Measurements from ENCODE around the gene SHOC2.

- TF ChIP-seq, protein P1, sequence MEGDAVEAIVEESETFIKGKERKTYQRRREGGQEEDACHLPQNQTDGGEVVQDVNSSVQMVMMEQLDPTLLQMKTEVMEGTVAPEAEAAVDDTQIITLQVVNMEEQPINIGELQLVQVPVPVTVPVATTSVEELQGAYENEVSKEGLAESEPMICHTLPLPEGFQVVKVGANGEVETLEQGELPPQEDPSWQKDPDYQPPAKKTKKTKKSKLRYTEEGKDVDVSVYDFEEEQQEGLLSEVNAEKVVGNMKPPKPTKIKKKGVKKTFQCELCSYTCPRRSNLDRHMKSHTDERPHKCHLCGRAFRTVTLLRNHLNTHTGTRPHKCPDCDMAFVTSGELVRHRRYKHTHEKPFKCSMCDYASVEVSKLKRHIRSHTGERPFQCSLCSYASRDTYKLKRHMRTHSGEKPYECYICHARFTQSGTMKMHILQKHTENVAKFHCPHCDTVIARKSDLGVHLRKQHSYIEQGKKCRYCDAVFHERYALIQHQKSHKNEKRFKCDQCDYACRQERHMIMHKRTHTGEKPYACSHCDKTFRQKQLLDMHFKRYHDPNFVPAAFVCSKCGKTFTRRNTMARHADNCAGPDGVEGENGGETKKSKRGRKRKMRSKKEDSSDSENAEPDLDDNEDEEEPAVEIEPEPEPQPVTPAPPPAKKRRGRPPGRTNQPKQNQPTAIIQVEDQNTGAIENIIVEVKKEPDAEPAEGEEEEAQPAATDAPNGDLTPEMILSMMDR (IDR thresholded peaks at IDR 0.05): no peak
- TF ChIP-seq POLR2A (IDR thresholded peaks at IDR 0.05): no peak
- TF ChIP-seq EP300 (IDR thresholded peaks at IDR 0.05; ENCODE audit: low read depth): no peak
- TF ChIP-seq POLR2AphosphoS5 (IDR thresholded peaks at IDR 0.05): no peak
Observed at GRCh38 chr10:110880012-110880411, 39.4 kb upstream of the SHOC2 start.

Data from transverse colon (tissue), 4 donors.